K562 (cell line): ENCODE results near the gene GATA6.

Experiments used
- CTCF ChIP-seq, 3 experiments: IDR thresholded peaks in 2 of 3; conservative IDR thresholded peaks in 1 of 3; 2 replicates each; pipeline ENCODE4 v1.5.1; 2011 to 2012; ENCODE audit warnings: low read length in 3 of 3, mild to moderate bottlenecking in 3 of 3, control low read depth in 2 of 3, improper control_type of control experiment in 1 of 3, inconsistent platforms in 1 of 3, low read depth in 1 of 3, mixed read lengths in 1 of 3, moderate library complexity in 1 of 3; ENCODE audit not compliant: insufficient read depth in 2 of 3
- IRF1 ChIP-seq: sonication (generic); formaldehyde crosslinking; IDR thresholded peaks from 2 replicates; pipeline ENCODE4 v1.8.0; 2022; ENCODE audit warnings: missing genetic modification reagents, mild to moderate bottlenecking, borderline replicate concordance
- MECOM ChIP-seq: fragments of 250-450 bp; sonication (Bioruptor Pico); IDR thresholded peaks from 2 replicates; pipeline ENCODE4 v1.8.0; 2022; ENCODE audit warnings: inconsistent platforms
- NFE2L1 ChIP-seq: fragments of 450-650 bp; IDR thresholded peaks from 2 replicates; pipeline ENCODE4 v1.6.1; 2016; ENCODE audit warnings: missing genetic modification characterization, low read depth, mild to moderate bottlenecking, missing compliant biosample characterization, moderate library complexity, borderline replicate concordance
- SREBF2 ChIP-seq: sonication (generic); formaldehyde crosslinking; IDR thresholded peaks from 2 replicates; pipeline ENCODE4 v1.4.0; 2020; ENCODE audit warnings: mild to moderate bottlenecking, missing genetic modification reagents
- TAF1 ChIP-seq: IDR thresholded peaks from 2 replicates; pipeline ENCODE4 v1.6.1; 2011; ENCODE audit warnings: mild to moderate bottlenecking, low read length, moderate library complexity; ENCODE audit not compliant: insufficient read depth, control insufficient read depth, severe bottlenecking; ENCODE audit errors: extremely low read depth
- U2AF1 ChIP-seq: fragments of 200-400 bp; formaldehyde crosslinking; optimal IDR thresholded peaks from 2 replicates; pipeline ENCODE3; 2017; ENCODE audit warnings: mild to moderate bottlenecking, low read depth, low read length, moderate library complexity
- ZNF134 ChIP-seq: fragments of 250-450 bp; sonication (Bioruptor Pico); conservative IDR thresholded peaks from 2 replicates; pipeline ENCODE4 v1.4.0; 2020
- TF ChIP-seq, protein P1 (sequence below): fragments of 450-650 bp; formaldehyde crosslinking; IDR thresholded peaks from 2 replicates; pipeline ENCODE4 v1.4.0; 2020; ENCODE audit warnings: mild to moderate bottlenecking, mixed read lengths

DNA sequence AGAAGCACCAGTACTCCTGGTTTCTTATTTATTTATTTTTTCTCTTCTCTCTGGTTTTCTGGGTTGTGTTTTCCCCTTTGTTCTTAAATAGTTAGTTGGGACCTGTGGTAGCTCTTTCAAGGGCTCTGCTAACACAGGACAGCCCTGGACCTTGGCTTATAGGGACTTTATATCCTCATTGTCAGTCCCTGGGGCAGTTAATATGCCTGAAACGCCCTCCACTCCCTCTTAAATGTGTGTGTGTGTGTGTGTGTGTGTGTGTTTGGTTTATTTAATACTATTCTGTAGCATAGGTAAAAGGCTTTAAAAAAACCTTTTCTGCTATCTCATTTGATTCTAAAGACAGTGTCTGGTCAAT, 54.6 kb downstream of the GATA6 start:
- TF ChIP-seq TAF1 = no peak
- no peak for TF ChIP-seq IRF1 (CRISPR knock-in tag)
- no peak for TF ChIP-seq CTCF (IDR thresholded peaks at IDR 0.05 in 2 of 3, conservative IDR thresholded peaks at IDR 0.05 in 1 of 3; ENCODE audit: insufficient read depth in 2 of 3, low read depth in 1 of 3, low read length in 3 of 3)
- TF ChIP-seq NFE2L1 = no peak
- no peak for TF ChIP-seq MECOM (CRISPR knock-in tag)
- TF ChIP-seq ZNF134 = no peak
- no peak for TF ChIP-seq U2AF1
- TF ChIP-seq SREBF2 = no peak
- TF ChIP-seq, protein P1, sequence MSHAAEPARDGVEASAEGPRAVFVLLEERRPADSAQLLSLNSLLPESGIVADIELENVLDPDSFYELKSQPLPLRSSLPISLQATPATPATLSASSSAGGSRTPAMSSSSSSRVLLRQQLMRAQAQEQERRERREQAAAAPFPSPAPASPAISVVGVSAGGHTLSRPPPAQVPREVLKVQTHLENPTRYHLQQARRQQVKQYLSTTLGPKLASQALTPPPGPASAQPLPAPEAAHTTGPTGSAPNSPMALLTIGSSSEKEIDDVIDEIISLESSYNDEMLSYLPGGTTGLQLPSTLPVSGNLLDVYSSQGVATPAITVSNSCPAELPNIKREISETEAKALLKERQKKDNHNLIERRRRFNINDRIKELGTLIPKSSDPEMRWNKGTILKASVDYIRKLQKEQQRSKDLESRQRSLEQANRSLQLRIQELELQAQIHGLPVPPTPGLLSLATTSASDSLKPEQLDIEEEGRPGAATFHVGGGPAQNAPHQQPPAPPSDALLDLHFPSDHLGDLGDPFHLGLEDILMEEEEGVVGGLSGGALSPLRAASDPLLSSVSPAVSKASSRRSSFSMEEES (CRISPR knock-in tag) = no peak
